K562 (cell line): ENCODE results near the gene CMTM4. TPM values are rescaled to one million over a fixed set of nuclear protein-coding genes. Genes with fewer than 3 reads are reported as not detected.
"Not testable (repeated sequence)": the region's sequence is repeated elsewhere in the genome, so short reads cannot be mapped to it uniquely, and the experiment has no call there.

Experiments
- ATAC-seq: fragments of 200-7000 bp; cut with Tn5 transposase; 3 replicates; pipeline ENCODE4 v1.9.1; 2020; ENCODE audit warnings: moderate library complexity
- BruUV-seq: library from RNA; stranded (reverse); fragments of 400-500 nt; replicated peaks from 2 replicates; lab custom pipeline; 2021; lab: Mats Ljungman, UMichigan
- CTCF ChIA-PET: fragments of 300-600 bp; formaldehyde crosslinking; extraction: SDS; loops from one replicate; lab custom pipeline; 2021; ENCODE audit warnings: low intra/inter-chr PET ratio; lab: Yijun Ruan, JAX
- POLR2A ChIA-PET: fragments of 300-600, 350-650 bp; sonication (Branson Sonifier 250); formaldehyde crosslinking; extraction: SDS; loops from one replicate; lab custom pipeline; 2021; ENCODE audit warnings: antibody characterized with exemption, inconsistent platforms; lab: Yijun Ruan, JAX
- DNase-seq, 4 experiments: peaks; one replicate each; pipeline versions ENCODE4 v3.0.0 to v3.0.0-alpha.2; 2011 to 2018; ENCODE audit warnings: low spot score in 3 of 4, mixed read lengths in 3 of 4; ENCODE audit errors: extremely low read depth in 1 of 4
- FAIRE-seq: peaks from 2 replicates; lab custom pipeline; 2011; peaks lifted over from hg19 to GRCh38; lab: Jason Lieb, UNC
- H2AFZ ChIP-seq: 2 replicates; pipeline ENCODE4 v1.6.0; 2011; ENCODE audit warnings: low read depth, low read length, control low read depth, inconsistent platforms
- H3K27ac ChIP-seq: fragments of 200-600 bp; 3 replicates; pipeline ENCODE4 v1.8.0; 2011; ENCODE audit warnings: low read depth, mild to moderate bottlenecking, control low read depth, inconsistent platforms, low read length, moderate library complexity, mixed read lengths; ENCODE audit errors: extremely low read depth
- H3K27me3 ChIP-seq, 2 experiments: fragments of 300-600 bp in 1 of 2; 2 replicates in 1 of 2; 3 replicates in 1 of 2; pipeline versions ENCODE4 v1.6.0 to v1.8.0; 2011; ENCODE audit warnings: inconsistent platforms in 2 of 2, low read length in 2 of 2, mild to moderate bottlenecking in 1 of 2, mixed read lengths in 1 of 2, moderate library complexity in 1 of 2; ENCODE audit not compliant: control insufficient read depth in 2 of 2, insufficient read depth in 2 of 2
- H3K36me3 ChIP-seq: fragments of 300-600 bp; 3 replicates; pipeline ENCODE4 v1.8.0; 2011; ENCODE audit warnings: mild to moderate bottlenecking, low read length, inconsistent platforms; ENCODE audit not compliant: control insufficient read depth, insufficient read depth
- H3K4me1 ChIP-seq, 2 experiments: fragments of 200-600 bp in 1 of 2; replicated peaks in 1 of 2; 2 replicates in 1 of 2; 3 replicates in 1 of 2; pipeline versions ENCODE4 v1.5.1 to v1.8.0; 2011; ENCODE audit warnings: inconsistent platforms in 2 of 2, low read length in 2 of 2, mild to moderate bottlenecking in 1 of 2, mixed read lengths in 1 of 2, moderate library complexity in 1 of 2; ENCODE audit not compliant: control insufficient read depth in 2 of 2, insufficient read depth in 2 of 2
- H3K4me2 ChIP-seq: 2 replicates; pipeline ENCODE4 v1.6.1; 2011; ENCODE audit warnings: low read length, control low read depth, inconsistent platforms, mixed read lengths; ENCODE audit not compliant: insufficient read depth
- H3K4me3 ChIP-seq: fragments of 200-600 bp; sonication (generic), shearing (Covaris generic); 2 replicates; pipeline ENCODE4 v1.5.1; 2016; ENCODE audit warnings: control low read depth, inconsistent platforms
- H3K79me2 ChIP-seq: fragments of 200-600 bp; 3 replicates; pipeline ENCODE4 v1.8.0; 2011; ENCODE audit warnings: low read length, inconsistent platforms; ENCODE audit not compliant: control insufficient read depth, insufficient read depth
- H3K9ac ChIP-seq, 2 experiments: 2 replicates each; pipeline versions ENCODE4 v1.6.0 to v1.6.1; 2011; ENCODE audit warnings: low read depth in 2 of 2, low read length in 2 of 2, control low read depth in 1 of 2, inconsistent platforms in 1 of 2, mild to moderate bottlenecking in 1 of 2, mixed read lengths in 1 of 2; ENCODE audit not compliant: insufficient read depth in 1 of 2
- H3K9me1 ChIP-seq: one replicate; pipeline ENCODE4 v1.6.0; 2011; ENCODE audit warnings: inconsistent platforms, mild to moderate bottlenecking, low read length, moderate library complexity; ENCODE audit not compliant: control insufficient read depth, insufficient read depth
- H3K9me3 ChIP-seq: replicated peaks from 2 replicates; pipeline ENCODE4 v1.5.1; 2011; ENCODE audit warnings: low read depth, low read length, inconsistent platforms; ENCODE audit not compliant: control insufficient read depth, insufficient read depth
- H4K20me1 ChIP-seq: replicated peaks from 2 replicates; pipeline ENCODE4 v1.6.1; 2011; ENCODE audit warnings: low read length, inconsistent platforms, mixed read lengths; ENCODE audit not compliant: control insufficient read depth, insufficient read depth
- ATF7 ChIP-seq: fragments of 450-650 bp; IDR thresholded peaks from 2 replicates; pipeline ENCODE4 v1.7.1; 2014; ENCODE audit warnings: mild to moderate bottlenecking, moderate library complexity
- BCOR ChIP-seq: fragments of 450-650 bp; IDR thresholded peaks from 2 replicates; pipeline ENCODE4 v1.6.1; 2016
- C11orf30 ChIP-seq: fragments of 450-650 bp; IDR thresholded peaks from 2 replicates; pipeline ENCODE4 v1.6.1; 2016; ENCODE audit warnings: low read depth, mild to moderate bottlenecking
- KDM1A ChIP-seq, 2 experiments: fragments of 450-650 bp; IDR thresholded peaks; 2 replicates each; pipeline ENCODE4 v1.6.1; 2016; ENCODE audit warnings: mild to moderate bottlenecking in 2 of 2
- ZNF146 ChIP-seq: IDR thresholded peaks from one replicate; pipeline ENCODE4 v1.6.1; 2018; ENCODE audit warnings: missing compliant biosample characterization; ENCODE audit not compliant: unreplicated experiment
- ZNF316 ChIP-seq: fragments of 450-650 bp; IDR thresholded peaks from 2 replicates; pipeline ENCODE4 v1.6.1; 2016
- WGBS: fragments of 100-300 bp; shearing (Covaris generic); methylation state at CpG from one replicate; pipeline ENCODE4 v1.1.6; 2016; ENCODE audit warnings: low coverage, mixed read lengths; ENCODE audit not compliant: insufficient coverage; ENCODE audit errors: missing lambda C conversion rate; 5-methylcytosine and 5-hydroxymethylcytosine counted together
- in situ Hi-C: fragments of 300-500 bp; cut with MboI; formaldehyde crosslinking; loops from 4 replicates; pipeline ENCODE4 v1.15.0; 2018; ENCODE audit warnings: inconsistent platforms, mixed read lengths
- intact Hi-C: fragments of 100-400 bp; cut with micrococcal nuclease; formaldehyde crosslinking; loops from 2 replicates; pipeline ENCODE4 v1.14.2; 2022
- polyA plus RNA-seq, 8 experiments: library from polyadenylated mRNA; depleted of rRNA in 4 of 8; stranded (reverse) in 5 of 8; unstranded in 3 of 8; fragments of >200 nt; fragmentation: Nextera tagmentation in 2 of 8; fragmentation: Illumina TruSeq in 1 of 8; extraction: Ambion mirVana in 2 of 8; extraction: Trizol in 1 of 8; gene quantifications; 2 replicates each; pipeline versions ENCODE4 v1.2.1 to v1.2.3, GENCODE V29; 2011 to 2014; ENCODE audit warnings: inconsistent platforms in 1 of 8, missing spikeins in 1 of 8
- total RNA-seq, 7 experiments: library from RNA; depleted of rRNA in 6 of 7; stranded (reverse); fragments of >200 nt in 6 of 7; fragmentation: Illumina TruSeq in 2 of 7; extraction: Trizol in 2 of 7; gene quantifications; 2 replicates each; pipeline versions ENCODE4 v1.2.1 to v1.2.3, GENCODE V29; 2011 to 2021; ENCODE audit warnings: low replicate concordance in 1 of 7

The CMTM4 gene
- total and polyA plus RNA-seq, 9 of the 15 experiments (the other 6 are each of a cell fraction or from before 2014, with no cell fraction given), result 2.0 to 21.3 (median 12.5) TPM

DNA sequence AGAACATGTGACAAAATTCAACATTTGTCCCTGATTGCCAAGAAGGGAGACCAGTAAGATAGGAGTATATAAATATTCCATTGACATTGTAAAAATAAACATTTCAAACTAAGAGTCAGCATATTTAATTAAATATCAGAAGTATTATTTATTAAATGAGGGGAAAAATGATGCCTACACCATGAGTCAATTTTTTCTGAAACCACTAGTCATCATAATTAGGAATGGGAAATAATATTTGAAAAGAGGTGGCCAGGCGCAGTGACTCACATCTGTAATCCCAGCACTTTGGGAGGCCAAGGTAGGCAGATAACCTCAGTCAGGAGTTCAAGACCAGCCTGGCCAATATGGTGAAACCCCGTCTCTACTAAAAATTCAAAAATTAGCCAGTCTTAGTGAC lies 128.2 kb downstream of the CMTM4 start:
- no TSS peak for BruUV-seq
- H3K36me3 ChIP-seq, result peaks cover 32% of the 10 kb centered on the region; the same call in 1 of the 3 replicates
- H3K27ac ChIP-seq, result no peak overlapping the region
- H3K79me2 ChIP-seq, result no peaks in the 10 kb centered on the region
- no peak overlapping the region for H3K9ac ChIP-seq
- H4K20me1 ChIP-seq, result no peaks in the 10 kb centered on the region
- DNase-seq (no peak), ATAC-seq (no peak), FAIRE-seq (no peak)
- H3K4me3 ChIP-seq, result no peak overlapping the region
- no peaks in the 10 kb centered on the region for H3K9me3 ChIP-seq
- intact Hi-C loops (no loop called here), in situ Hi-C loops (no loop called here)
- H3K4me1 ChIP-seq, result peaks cover 8% of the 10 kb centered on the region in 2 experiments; a peak in 4 of 5 replicates
- CTCF ChIA-PET, result no interaction called here
- no peak overlapping the region for H2AFZ ChIP-seq
- TF ChIP-seq ZNF316 (peak; percentile 75), C11orf30 (peak; percentile 43; the same call in 1 of the 2 replicates), ATF7 (no peak)
- POLR2A ChIA-PET, result no interaction called here
- no peaks in the 10 kb centered on the region for H3K27me3 ChIP-seq
- H3K9me1 ChIP-seq, result no peaks in the 10 kb centered on the region
- 63% methylated on average over 2 of the region's 2 CpGs for WGBS
- H3K4me2 ChIP-seq, result no peak overlapping the region

DNA sequence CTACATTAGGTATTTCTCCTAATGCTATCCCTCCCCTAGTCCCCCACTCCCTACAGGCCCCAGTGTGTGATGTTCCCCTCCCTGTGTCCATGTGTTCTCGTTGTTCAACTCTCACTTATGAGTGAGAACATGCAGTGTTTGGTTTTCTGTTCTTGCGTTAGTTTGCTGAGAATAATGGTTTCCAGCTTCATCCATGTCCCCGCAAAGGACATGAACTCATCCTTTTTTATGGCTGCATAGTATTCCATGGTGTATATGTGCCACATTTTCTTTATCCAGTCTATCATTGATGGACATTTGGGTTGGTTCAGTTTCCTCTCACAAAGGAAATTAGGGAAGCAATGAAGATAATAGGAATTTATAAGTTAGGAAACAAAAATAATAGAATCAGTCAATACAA lies 129.3 kb downstream of the CMTM4 start:
- H3K9me1 ChIP-seq, H3K4me3 ChIP-seq, CTCF ChIA-PET, H3K4me2 ChIP-seq, intact Hi-C loops, H3K9me3 ChIP-seq, DNase-seq, BruUV-seq, H2AFZ ChIP-seq, FAIRE-seq, H3K79me2 ChIP-seq, POLR2A ChIA-PET, H4K20me1 ChIP-seq, H3K27me3 ChIP-seq, in situ Hi-C loops, ATAC-seq, H3K27ac ChIP-seq, H3K9ac ChIP-seq: not testable (repeated sequence)
- peak; percentile 45; the same call in 1 of the 2 replicates for TF ChIP-seq BCOR
- TF ChIP-seq ZNF146, result peak; percentile 86
- peak in 1 of 2 experiments; percentile 40; a peak in 1 of 4 replicates for TF ChIP-seq KDM1A (IDR thresholded peaks at IDR 0.05)
- WGBS, result 100% methylated on average over 2 of the region's 3 CpGs
- Histone ChIP-seq H3K36me3 (peaks cover 41% of the 10 kb centered on the region; the same call in 2 of the 3 replicates), H3K4me1 (peaks cover 4 to 11% of the 10 kb centered on the region in 2 experiments)
